Activated T-cell treated with anti-CD3 and anti-CD28 coated beads for 48 hours (primary cell): ENCODE data around the gene DNAJB8.

Experiments
- DNase-seq: peaks from one replicate; pipeline ENCODE4 v3.0.0-alpha.2; 2020; ENCODE audit warnings: low read depth

The DNAJB8 gene

DNA sequence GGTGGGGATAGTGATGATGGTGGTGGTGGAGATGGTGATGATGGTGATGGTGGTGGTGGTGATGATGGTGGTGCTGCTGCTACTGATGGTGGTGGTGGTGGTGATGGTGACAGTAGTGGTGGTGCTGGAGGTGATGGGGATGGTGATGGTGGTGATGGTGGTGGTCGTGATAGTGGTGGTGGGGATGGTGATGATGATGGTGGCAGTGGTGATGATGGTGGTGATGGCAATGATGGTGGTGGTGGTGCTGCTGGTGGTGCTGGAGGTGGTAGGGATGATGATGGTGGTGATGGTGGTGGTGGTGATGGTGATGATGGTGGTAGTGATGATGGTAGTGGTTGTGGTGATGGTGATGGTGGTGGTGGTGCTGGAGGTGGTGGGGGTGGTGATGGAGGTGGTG, 21.3 kb downstream of the DNAJB8 start:
- no peak for DNase-seq

DNA sequence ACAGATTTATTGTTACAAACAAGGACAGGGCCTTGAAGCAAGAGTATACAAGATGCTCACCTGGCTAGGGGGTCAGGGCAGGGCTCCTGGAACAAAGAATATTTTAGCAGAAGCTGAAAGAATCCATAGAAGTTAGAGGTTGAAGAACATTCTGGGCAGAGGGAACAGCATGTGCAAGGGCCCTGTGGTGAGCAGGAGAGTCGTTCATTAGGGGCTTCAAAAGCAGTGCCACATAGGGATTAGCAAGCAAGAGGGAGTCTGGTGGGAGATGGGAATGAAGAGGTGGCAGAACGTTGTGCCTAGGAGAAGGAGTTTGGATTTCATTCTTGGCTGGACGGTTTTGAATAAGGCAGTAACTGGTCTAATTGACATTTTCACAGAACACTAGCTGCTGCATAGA, 22.9 kb downstream of the DNAJB8 start:
- no peak for DNase-seq

DNA sequence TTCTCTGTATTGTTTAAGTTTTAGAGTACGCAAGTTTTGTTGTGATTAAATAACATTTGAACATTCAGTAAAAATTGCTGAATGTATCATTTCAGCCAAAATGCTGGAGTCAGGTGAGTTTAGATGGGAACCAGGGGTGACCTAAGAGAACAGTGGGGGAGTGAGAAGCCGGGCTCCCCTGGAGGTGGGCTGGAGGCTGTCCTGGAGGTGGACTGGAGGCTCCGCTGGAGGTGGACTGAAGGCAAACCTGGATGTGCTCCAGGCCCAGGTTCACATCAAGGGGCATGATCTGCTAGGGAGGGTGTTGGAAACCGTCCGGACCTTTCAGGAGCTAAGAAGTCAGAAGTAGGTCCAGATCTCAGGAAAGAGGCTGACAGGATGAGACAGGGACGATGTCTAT, 23.7 kb downstream of the DNAJB8 start:
- DNase-seq = no peak

DNA sequence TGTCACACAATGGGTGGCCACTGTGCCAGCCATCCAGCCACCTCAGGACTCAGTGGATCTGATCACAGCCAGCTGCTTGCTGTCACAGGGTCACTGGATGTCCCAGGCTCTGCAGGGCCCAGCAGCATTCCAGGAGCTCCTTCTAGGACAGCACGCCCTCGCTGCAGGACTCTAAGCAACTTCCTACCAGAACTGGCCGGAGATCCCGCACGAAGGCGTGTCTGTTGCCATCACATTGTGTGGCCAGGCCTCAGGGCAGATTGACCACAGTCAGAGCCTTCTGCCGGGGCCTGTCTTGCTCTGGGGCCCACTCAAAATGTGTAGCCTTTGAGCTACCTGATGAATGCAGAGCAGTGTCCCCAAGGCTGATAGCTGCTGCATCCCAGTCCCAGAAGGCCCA, 24.6 kb downstream of the DNAJB8 start:
- no peak for DNase-seq

DNA sequence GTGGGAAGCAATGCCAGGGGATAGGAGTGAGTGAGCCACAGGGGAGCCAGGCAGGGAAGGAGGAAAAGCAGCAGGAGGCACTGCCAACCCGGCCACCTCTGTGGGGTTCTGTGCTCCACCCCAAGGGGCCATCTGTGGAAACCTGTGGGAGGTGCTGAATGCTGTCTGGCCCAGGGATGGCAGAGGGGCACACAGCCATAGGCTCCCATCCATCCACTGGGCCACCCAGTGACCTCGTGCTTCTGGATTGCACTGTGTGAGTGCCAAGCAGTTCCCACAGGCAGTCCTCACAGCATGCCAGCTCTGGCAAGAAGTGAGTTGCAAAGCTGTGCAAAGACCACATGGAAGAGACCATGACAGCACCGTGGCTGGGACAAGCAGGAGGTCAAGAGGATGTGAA, 27.5 kb downstream of the DNAJB8 start:
- no peak for DNase-seq

DNA sequence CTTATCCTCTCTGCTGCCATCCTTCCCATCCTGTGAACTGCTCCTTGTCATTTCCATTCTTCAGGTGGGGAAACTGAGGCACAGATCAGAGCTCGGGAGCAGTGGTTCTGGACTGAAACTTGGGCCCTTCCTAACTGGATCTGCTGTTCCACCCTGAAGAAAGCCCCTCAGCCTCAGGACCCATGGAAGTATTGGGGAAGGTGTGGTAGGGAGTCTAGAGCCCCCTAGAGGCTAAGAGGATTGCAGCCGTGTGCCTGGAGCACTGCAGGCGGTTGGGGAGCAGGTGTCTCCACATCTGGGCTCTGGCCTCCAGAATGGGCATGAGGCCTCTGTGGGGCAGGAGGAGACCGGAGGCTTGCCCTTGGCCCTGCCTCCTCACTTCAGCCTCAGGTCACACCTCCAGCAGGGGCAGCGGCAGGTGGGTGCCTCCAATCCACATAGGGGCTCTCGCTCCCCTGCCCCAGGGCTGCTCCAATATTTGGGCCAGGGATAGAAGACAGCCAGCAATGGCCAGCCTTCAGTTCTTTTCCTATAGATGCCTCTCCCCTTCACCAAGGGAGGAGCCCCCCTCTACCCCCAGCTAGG, 28.1 kb downstream of the DNAJB8 start:
- no peak for DNase-seq

DNA sequence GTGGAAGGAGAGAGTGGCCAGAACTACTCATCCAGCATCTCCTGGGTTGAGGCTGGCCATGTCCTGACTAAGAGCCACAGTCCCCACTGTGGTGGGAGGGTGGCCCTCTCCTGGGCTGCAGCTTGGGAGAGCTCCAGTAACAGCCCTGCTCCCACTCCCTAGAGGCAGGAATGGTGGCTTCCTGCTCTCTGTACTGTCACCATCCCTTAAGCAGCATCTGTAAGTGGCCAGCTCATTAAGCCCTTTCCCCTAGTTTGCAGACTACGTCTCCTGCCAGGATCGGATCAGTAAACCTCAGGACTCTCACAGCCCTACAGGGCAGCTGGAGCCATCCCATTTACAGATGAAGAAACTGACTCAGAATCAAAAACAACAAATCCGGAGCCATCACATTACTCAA, 30.5 kb downstream of the DNAJB8 start:
- DNase-seq = no peak

DNA sequence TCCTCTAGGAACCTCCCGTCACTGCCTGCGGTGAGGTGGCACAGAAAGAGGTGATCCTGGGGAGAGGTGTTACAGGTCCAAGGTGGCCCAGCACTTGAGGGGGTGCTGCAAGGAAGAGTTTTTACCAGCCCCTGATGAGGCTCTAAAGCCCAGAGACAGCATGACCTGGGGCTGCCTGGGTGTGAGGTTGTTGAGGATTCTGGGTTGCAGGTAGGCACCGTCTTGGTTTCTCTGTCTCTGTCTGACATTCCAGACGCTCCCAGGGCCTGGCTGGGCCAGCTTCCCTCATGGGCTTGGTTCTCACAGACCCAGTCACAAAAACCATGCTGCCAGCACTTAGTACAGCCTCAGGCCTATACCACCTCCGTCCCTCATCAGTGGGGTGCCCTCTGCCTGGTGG, 31.1 kb downstream of the DNAJB8 start:
- DNase-seq = no peak

DNA sequence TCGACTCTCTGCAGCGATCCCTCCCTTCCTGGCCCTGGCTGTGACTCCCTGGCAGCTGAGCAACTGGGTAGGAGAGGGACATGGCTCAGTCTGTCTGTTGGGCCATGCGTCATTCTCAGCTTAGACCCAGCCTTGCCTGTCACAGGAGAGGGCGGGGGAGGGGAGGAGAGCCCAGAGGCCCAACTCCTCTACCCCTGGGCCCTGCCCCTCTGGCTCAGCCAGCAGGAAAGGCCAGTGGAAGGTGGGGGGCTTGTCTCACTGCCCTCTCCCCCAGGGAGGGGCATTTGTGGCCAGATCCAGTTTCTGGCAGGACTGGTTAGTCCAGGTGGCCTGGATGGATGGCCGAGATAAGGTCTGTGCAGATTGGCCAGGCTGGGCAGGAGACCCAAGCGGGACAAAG, 31.6 kb downstream of the DNAJB8 start:
- no peak for DNase-seq

DNA sequence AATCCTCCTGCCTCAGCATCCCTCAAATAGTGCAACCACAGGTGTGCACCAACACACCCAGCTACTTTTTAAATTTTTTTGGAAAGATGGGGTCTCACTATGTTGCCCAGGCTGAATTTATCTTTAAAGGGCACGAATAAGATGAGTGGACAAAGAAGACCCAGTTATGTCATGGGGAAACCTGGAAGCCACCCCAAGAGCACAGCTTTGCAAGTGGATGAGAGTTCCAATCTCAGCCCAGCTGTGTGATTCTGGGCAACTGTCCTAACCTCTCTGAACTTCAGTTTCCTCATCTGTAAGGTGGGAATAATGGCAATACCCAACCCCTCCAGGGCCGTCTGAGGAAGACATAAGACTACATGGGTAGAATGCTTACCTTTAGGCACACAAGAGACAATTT, 32.2 kb downstream of the DNAJB8 start:
- no peak for DNase-seq

DNA sequence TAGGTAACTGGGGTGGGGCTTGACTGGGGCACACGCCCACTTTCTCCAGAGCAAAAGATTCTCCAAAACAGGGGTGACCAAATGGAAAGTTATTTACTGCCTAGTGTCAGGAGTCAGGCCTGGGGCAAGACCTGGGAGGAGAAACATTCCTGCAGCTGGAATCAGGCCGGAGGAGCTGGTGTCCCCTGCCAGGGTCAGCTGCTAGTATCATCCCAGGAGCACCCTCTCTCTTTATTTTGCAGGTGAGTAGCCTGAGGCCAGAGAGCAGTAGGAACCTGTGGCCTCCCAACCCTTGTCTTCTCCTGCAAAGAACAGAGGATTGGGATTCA, 32.9 kb downstream of the DNAJB8 start:
- no peak for DNase-seq

DNA sequence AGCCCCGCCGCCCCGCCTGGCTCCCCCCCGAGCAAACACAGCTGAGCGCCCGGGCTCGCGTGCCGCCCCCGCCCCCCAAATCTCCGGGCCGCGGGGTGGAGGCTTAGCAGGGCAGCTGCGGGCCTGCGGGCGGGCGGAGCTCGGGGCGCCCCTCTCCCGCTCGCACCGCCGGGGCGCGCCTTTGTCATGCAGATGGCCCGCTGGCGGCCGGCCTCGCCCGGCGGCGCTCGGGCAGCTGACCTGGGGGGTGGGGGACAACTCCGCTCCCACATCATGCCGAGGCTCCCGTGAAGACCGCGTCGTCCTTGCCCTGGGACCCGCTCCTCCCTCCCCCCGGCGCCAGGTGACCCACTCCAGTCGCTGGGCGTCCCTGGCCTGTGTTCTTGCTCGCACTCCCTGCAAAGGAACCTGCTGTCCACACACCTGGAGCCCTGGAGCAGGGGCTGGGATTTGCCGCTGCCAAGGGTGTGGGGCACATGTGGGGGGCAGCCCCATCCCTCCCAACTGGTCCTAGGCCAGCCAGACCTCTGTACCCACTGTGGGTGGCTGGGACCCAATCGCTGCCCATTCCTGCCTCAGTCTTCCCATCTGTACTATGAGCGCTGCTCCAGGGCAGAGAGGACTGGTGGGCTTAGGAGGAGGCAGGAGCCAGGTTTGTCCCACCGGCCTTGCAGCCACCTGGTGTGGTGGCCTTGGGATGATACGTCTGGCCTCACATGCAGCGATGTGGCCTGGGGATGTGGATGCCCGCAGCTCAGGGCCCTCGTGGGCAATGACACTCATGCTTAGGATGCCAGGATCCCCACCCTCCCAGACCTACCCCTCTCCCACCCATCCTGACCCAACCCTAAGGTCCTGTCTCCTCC, 33.5 kb downstream of the DNAJB8 start:
- no peak for DNase-seq

DNA sequence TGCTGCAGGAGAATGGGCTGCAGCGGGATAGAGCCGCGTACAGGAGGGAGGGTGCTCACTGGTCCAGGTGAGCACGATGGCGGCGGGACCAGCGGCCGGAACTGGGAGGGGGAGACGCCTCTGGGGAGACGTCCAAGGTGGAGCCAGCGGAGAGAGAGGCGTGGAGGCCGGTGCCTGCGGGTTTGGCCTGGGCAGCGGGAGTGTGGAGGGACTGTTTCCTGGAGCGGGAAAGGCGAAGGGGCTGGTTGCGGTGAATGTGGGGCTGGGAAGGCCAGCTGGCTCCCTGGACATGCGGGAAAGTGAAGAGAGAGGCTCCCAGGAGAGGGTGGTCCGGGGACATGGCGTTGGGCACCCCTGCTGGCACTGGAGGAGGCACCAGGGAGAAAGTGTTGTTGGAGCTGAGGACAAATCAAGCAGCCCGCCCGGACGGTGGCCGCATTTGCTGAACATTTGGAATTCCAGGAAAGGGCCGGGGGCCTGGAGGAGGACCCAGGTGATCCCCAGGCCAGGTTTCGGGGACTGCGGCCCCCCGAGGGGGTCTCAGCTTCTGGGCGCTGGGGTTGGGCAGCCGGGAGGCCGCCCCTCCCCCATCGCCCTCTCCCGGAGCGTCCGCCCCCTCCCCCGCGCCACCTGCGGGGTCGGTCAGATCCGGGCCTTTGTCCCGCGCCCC, 34.3 kb downstream of the DNAJB8 start:
- no peak for DNase-seq

DNA sequence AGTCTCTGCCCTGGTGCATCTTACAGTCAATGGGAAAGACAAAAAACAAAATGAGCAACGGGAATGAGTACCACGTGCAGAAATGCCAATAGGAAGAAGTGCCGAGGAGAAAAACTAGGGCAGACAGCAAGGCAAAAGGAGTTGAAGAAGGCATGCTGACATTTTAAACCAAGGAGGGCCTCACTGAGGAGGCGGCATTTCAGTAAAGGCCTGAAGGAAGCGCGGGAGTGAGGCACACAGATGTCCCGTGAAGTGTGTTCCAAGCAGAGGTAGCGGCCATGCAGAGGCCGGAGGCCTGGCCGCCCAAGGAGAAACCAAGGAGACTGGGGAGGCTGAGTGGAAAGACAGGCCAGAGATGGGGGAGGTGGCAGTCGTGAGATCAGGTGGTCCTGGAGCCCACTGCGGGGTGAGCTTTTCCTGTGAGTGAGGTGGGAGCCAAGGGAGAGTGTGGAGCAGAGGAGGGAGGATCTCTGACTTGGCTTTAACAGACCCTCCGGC, 34.8 kb downstream of the DNAJB8 start:
- no peak for DNase-seq

DNA sequence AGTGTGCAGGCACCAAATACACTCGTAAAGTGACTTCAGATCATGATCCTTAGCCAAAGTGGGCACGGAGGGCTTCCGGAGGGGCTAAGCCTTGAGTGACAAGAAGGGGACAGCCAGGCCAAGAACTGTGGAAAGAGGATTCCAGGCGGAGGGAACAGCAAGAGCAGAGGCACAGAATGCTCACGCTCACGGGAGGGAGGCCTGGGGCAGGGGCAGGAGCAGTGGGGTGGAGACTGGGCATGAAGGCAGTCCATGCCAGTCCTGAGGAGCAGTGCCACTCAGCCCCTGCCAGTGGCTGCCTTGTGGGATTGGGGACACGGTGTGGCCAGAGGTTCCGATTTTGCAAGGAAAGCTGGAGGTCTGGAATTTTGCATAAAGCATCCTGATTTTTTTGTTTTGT, 36.0 kb downstream of the DNAJB8 start:
- no peak for DNase-seq

DNA sequence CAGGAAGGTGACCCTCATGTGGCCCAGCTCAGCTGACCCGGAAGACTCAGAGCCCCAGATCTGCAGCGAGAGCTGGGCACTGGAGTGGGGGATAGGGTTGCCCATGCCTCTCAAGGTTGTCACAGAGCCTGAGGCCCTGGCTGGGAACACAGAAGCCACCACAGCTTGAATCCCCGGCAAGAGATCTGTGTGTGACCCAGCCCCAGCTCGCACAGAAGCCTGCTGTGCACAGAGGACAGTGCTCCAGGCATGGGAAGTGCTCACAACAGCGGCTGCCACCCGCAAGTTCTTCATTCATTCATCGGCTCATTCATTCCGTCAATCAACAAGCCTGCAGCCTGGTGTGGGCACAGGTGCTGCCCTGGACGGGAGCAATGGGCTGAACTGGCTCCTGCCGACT, 36.4 kb downstream of the DNAJB8 start:
- DNase-seq = no peak

DNA sequence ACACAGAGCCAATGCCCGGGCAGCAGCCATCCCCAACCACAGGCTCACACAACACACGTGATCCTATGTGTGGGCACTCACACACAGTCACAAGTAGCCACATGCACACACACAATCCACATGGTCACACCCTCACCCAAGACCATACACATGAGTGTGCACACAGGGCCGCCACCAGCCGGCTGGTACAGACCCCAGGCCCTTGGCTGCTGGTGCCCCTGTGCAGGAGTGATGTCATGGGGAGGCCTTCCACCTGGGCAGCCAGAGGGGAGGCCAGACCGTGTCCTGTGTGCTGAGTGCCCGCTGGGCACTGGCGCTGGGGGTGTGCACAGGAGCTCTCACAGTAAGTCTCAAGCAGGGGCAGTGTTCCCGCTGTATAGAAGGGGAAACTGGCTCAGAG, 36.9 kb downstream of the DNAJB8 start:
- no peak for DNase-seq

DNA sequence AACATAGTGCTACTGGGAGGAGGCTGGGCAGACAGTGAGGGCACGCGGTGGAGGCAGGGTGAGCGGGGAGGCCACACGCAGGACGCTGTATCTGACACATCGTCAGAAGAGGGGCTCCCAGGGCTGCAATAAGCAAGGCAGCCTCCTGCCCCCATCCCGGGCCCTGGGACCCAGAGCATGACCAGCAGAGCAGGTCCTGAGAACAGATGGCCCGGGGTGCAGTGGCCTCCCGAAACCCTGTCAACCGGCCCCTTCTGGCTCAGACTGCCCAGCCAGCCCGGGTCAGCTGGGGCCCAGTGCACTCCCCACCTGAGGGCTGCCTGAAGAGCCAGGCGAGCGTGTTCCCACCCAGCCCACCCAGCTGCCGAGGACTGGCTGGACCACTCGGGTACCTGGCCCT, 37.4 kb downstream of the DNAJB8 start:
- no peak for DNase-seq

DNA sequence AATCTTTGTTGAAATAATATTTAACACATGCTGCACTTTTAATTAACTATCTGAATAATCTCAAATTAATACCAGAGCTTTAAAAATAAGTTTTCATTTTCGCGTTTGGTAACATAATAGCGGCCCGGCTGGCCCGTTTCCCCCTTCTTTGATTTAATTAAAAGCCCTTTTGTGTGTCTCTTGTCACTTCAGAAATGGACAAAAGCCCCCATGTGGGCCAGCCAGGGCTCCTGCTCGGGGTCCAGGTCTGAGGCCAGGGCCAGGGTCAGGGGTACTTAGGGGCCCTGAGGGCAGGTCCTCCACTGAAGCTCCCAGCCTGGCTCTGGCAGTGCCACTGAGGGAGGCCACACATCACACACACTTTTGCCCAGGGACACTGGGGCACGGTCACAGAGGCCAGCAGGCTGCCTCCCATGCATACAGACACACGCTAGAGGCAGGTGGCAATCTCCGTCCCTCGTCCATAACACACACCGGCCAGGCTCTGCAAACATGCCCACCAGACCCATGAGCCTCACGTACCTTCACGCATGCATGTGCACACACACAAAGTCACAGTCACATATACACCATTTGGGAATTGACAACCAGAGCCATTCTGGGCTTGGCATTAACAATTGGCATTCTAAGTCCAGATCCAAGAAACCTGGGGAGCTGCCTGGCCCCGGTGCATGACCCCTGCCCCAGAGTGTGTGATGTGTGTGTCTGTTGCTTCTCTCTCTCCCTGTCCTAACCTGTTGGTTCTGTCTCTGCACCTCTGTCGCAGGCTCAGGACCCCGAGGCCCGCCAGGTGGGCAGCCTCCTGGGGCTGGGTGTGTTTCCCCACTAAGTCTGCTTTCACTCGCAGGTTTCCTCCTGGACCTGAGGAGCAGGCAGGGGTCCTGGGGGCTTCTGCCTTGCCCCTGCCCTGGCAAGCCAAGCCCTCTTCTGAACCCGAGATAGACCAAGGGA, 38.5 kb downstream of the DNAJB8 start:
- DNase-seq = no peak

DNA sequence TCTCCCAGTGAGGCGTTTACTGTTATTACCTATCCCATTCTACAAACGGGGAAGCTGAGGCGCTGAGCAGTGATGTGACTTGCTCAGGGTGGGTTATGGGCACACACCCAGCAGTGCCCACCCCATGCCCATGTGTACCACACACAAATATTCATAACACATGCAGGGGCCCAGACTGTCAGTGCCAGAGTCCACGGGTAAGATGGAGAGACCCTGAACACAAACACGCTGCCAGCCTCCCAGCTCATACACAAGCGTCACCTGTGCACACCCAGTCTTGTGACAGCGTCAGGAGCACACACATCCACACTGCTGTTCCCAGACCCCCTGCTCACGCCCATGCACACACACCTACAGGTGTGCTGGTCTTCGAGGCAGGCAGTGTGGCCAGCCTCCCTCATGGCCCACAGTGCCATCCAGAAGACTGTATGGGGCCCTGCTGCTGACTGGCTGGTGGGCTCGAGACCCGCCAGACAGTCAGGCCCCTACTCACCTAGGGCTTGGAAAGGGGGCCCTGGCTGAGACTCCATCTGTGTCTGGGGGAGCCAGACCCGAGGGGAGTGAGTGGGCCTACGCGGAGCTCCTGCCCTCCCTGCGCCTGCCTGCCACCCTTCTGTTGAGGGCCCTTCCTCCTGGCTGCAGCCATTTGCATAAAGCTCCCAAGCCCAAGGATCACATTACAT, 39.4 kb downstream of the DNAJB8 start:
- DNase-seq = no peak

DNA sequence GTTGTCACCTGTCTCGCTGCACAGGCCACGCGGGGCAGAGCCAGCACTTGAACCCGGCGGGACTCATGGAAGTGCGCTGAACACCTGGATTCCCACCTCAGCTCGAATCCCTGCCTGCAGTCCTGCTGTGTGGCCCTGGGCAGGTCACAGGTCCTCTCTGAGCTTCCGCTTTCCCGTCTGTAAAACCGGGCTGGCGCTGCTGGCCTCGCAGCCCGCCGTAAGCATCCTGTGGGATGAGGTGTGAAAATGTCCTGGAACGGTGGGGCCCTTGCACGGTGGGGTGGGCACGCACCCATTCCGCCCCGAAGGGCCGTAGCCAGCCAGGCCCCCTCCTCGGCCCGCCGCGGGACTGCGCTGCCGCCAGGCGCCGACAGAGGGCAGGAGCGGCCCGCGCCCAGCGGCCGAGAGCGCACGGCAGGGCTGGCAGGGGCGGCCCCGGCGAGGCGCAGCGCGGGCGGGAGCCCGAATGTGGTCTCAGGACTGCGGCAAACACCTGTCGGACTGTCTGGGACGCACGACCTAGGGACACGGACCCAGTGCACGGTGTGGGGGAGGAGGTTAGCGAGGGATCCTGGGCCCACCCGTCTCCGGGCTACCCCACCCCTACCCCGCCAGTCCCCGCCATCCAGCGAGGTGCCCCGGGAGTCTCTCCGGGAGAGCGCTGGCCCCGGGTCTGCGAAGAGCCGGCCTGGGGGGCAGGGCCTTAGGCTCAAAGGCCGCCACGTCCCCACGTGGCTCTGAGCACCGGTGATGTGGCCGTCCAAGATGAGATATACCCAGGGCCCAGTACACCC, 40.4 kb downstream of the DNAJB8 start:
- DNase-seq = peak; percentile 69
